GM12874 (cell line): Measurements from ENCODE around the gene HIRIP3.

ENCODE experiments used
- TF ChIP-seq, protein P1 (sequence below): IDR thresholded peaks from 2 replicates; pipeline ENCODE4 v1.5.1; 2011; ENCODE audit warnings: low read depth, mild to moderate bottlenecking, control low read depth, low read length, moderate library complexity; ENCODE audit not compliant: insufficient read depth

Gene HIRIP3

DNA sequence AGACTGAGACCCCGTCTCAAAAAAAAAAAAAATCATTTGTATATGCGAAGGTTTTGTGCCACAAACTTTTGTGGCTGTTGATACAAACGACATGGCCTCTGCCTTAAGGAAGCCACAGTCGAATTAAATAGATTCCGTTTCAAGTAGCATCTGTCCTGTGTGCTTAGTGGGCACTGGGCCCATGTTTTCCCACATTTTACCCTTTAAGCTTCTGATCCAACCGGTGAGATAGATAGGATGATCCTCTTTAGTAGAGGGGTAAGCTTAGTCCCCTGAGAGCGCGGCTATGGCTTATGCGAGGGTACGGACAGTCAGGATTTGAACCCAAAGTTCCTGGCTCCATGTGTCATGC lies 34.3 kb downstream of the HIRIP3 start:
- TF ChIP-seq, protein P1, sequence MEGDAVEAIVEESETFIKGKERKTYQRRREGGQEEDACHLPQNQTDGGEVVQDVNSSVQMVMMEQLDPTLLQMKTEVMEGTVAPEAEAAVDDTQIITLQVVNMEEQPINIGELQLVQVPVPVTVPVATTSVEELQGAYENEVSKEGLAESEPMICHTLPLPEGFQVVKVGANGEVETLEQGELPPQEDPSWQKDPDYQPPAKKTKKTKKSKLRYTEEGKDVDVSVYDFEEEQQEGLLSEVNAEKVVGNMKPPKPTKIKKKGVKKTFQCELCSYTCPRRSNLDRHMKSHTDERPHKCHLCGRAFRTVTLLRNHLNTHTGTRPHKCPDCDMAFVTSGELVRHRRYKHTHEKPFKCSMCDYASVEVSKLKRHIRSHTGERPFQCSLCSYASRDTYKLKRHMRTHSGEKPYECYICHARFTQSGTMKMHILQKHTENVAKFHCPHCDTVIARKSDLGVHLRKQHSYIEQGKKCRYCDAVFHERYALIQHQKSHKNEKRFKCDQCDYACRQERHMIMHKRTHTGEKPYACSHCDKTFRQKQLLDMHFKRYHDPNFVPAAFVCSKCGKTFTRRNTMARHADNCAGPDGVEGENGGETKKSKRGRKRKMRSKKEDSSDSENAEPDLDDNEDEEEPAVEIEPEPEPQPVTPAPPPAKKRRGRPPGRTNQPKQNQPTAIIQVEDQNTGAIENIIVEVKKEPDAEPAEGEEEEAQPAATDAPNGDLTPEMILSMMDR: no peak

DNA sequence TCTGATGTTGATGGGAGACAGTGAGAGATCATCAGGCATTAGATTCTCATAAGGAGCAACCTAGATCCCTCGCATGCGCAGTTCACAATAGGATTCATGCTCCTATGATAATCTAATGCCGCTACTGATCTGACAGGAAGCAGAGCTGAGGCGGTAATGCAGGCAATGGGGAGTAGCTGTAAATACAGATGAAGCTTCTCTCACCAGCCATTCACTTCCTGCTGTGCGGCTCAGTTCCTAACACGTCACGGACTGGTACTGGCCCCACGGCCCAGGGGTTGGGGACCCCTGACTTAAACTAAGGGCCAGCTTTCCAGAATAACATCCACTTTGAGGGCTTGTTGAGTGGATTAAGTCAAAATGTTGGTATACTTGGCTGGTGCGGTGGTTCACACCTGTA lies 36.1 kb downstream of the HIRIP3 start:
- TF ChIP-seq, protein P1: no peak

DNA sequence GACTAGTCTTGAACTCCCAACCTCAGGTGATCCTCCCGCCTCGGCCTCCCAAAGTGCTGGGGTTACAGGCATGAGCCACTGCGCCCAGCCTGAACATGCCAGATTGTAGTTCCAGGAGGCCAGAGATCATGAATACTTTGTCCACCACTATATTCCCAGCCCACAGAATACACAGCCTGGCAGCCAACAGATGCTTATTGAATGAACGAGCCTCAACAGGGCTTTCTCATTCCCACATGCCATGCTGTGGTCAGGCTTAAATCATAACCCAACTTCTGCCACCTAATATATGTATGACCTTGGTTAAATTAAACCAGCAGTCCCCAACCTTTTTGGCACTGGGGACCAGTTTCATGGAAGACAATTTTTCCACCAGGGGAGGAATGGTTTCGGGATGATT lies 36.7 kb downstream of the HIRIP3 start:
- TF ChIP-seq, protein P1: no peak

DNA sequence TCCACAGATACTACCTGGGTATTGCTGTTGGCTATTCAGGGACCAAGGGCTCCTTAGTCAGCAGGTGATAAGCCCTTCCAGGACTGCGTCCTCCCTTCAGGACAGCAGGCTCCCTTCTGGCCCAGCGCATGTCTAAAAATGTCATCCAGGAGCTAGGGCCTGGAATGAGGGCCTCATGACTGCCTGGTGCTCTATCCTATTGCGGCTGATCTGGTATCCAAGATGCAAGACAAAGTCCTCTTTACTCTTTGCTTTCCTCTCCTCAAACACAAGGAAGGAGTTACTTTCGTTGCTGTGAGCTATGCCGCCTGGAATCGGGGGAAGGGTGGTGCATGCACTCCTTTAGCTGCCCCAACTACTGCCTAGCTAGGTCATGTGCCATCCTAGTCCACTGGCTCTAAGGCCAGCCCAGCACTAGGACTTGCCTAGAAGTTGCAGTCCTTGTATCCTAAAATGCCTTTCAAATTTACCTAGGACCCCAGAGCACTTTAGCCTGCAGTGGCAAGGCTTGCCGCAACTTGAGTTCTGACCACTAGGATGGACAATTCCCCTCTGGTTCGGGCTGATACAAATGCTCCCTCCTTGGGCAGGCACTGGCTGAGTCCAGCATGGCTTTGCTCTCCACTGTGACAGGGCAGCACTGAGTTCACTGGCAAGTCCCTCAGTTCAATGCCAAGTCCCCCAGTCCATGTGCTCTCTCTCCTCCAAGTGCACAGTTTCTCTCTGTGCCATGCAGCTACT lies 43.6 kb downstream of the HIRIP3 start:
- TF ChIP-seq, protein P1: no peak

DNA sequence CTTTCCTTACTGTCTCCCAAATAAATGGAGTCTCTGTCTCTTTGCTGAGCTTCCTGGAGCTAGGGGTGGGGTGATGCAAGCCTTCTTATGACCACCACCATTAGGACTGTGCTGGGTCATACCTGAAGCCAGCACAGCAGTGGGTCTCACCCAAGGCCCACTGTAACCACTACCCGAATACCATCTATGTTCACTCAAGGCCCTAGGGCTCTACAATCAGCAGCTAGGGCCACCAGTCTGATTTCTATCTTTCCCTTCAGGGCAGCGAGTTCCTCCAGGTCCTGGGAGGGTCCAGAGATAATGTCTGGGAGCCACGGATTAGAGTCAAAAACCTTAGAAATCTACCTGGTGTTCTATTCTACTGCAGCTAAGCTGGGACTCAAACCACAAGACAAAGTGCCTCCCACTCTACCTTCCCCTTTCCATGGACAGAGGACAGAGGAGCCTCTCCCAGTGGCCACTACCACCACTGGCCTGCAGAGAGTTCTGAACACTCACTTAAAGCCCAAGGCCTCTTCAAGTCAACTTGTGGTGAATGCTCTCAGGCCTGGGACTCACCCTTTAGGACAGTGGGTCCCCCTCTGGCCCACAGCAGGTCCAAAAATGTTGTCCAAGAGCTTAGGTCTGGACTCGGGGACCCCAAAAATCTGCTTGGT lies 44.5 kb downstream of the HIRIP3 start:
- TF ChIP-seq, protein P1: no peak

DNA sequence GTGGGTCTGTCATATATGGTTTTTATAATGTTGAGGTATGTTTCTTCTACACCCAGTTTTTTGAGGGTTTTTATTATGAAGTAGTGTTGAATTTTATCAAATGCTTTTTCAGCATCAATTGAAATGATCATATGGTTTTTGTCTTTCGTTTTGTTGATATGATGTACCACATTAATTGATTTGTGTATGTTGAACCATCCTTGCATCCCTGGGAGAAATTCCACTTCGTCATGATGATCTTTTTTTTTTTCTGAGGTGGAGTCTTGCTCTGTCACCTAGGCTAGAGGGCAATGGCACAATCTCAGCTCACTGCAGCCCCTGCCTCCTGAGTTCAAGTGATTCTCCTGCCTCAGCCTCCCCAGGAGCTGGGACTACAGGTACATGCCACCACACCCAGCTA lies 47.5 kb downstream of the HIRIP3 start:
- TF ChIP-seq, protein P1: no peak

DNA sequence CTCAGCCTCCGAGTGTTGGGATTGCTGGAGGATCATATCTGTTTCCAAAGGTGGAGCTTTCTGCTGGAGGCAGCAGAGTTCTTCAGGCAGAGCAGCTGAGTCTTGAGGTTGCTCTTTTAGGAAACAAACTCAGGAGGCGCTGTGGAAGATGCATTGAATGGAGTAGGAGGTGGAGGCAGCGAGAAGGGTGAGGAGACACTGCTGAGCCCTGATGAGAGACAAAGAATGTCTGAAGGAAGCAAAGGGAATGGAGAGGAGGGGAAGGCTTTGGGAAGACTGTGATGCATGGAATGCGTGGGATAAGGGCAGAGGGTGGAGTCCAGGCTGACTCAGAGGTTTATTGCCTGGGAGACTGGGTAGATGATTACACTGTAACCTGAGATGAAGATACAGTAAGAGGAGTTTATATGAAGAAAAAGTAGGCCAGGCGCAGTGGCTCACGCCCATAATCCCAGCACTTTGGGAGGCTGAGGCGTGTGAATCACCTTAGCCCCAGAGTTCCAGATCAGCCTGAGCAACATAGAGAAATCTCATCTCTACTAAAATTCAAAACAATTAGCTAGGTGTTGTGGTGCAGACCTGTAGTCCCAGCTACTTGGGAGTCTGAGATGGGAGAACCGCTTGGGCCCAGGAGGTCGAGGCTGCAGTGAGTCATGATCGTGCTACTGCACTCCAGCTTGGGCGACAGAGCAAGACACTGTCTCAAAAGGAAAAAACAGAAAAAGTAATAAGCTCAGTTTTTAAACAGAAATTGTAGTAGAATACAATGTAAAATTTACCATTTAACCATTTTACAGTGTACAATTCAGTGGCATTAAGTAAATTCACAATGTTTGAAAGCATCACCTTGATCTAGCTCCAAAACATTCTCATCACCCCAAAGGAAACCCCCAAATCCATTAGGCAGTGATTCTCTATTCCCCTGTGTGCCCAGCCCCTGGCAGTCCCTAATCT lies 51.3 kb downstream of the HIRIP3 start:
- TF ChIP-seq, protein P1: 0 out of 2 replicates have a peak, but pooled peaks have one; percentile 2
